GM12891 (cell line): ENCODE results near the gene RPS6KB1.
"Not testable (repeated sequence)": the region's sequence is repeated elsewhere in the genome, so short reads cannot be mapped to it uniquely, and the experiment has no call there.

Source experiments
- POLR2A ChIP-seq: IDR thresholded peaks from 2 replicates; pipeline ENCODE4 v1.6.1; 2011; ENCODE audit warnings: low read depth, low read length, control low read depth
- POLR2AphosphoS5 ChIP-seq: IDR thresholded peaks from 2 replicates; pipeline ENCODE4 v1.6.1; 2011; ENCODE audit warnings: low read depth, low read length, control low read depth

DNA sequence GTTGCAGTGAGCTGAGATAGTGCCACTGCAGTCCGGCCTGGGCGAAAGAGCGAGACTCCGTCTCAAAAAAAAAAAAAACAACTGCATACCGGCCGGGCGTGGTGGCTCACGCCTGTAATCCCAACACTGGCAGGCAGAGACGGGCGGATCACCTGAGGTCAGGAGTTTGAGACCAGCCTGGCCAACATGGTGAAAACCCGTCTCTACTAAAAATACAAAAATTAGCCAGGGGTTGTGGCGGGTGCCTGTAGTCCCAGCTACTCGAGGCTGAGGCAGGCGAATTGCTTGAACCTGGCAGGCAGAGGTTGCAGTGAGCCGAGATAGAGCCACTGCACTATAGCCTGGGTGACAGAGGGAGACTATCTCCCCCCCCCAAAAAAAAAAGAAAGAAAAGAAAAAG is 42.6 kb upstream of the RPS6KB1 start:
- not testable (repeated sequence) for TF ChIP-seq POLR2AphosphoS5, POLR2A
